Stimulated activated CD8-positive, alpha-beta memory T cell treated with anti-CD3 and anti-CD28 coated beads, Interleukin-4, amount 100 ng/mL, for 1 hour (primary cell): ENCODE data around the gene CLIC3.

ENCODE experiments used
- DNase-seq, 2 donors: peaks; one replicate each; pipeline ENCODE4 v3.0.0-alpha.2; 2020; ENCODE audit warnings: low read depth in 2 of 2, low spot score in 1 of 2

CLIC3 gene

GRCh38 chr9:136968333-136969127 lies 27.8 kb downstream of the CLIC3 start:
- no peak for DNase-seq

GRCh38 chr9:136965771-136966484 lies 30.4 kb downstream of the CLIC3 start:
- DNase-seq = no peak

GRCh38 chr9:136964833-136965422 lies 31.4 kb downstream of the CLIC3 start:
- no peak for DNase-seq

GRCh38 chr9:136964171-136964689 lies 32.1 kb downstream of the CLIC3 start:
- no peak for DNase-seq

- DNase-seq = no peak
Measured at GRCh38 chr9:136963751-136964150, 32.6 kb downstream of the CLIC3 start.

GRCh38 chr9:136963341-136963740 lies 33.0 kb downstream of the CLIC3 start:
- DNase-seq = no peak

- no peak for DNase-seq
Measured at GRCh38 chr9:136962701-136963248, 33.6 kb downstream of the CLIC3 start.

- no peak for DNase-seq
Measured at GRCh38 chr9:136962163-136962562, 34.2 kb downstream of the CLIC3 start.

GRCh38 chr9:136961279-136962065 lies 34.9 kb downstream of the CLIC3 start:
- no peak for DNase-seq

- no peak for DNase-seq
Measured at GRCh38 chr9:136960938-136961275, 35.5 kb downstream of the CLIC3 start.

- DNase-seq = no peak
Measured at GRCh38 chr9:136960212-136960937, 36.0 kb downstream of the CLIC3 start.

- DNase-seq = no peak
Measured at GRCh38 chr9:136958898-136959850, 37.2 kb downstream of the CLIC3 start.

GRCh38 chr9:136958473-136958872 lies 37.9 kb downstream of the CLIC3 start:
- DNase-seq = no peak

GRCh38 chr9:136957901-136958300 lies 38.5 kb downstream of the CLIC3 start:
- DNase-seq = no peak

- DNase-seq = no peak
Measured at GRCh38 chr9:136957461-136957860, 38.9 kb downstream of the CLIC3 start.

GRCh38 chr9:136956604-136957003 lies 39.8 kb downstream of the CLIC3 start:
- no peak for DNase-seq

GRCh38 chr9:136955943-136956335 lies 40.4 kb downstream of the CLIC3 start:
- DNase-seq = no peak

- DNase-seq = no peak
Measured at GRCh38 chr9:136955202-136955942, 41.0 kb downstream of the CLIC3 start.
